Measurements from ENCODE around the gene GZMM.

GZMM gene

GRCh38 chr19:543910-544608, at the start of gene GZMM:
TSS of gene GZMM (plus strand) at chr19:544053. CDS start at chr19:544072, 19 bp downstream.
- in situ Hi-C loops (cut with MboI; ENCODE audit: low sequenced_read_pairs), result no loop called here

GRCh38 chr19:494171-495080, 49.4 kb upstream of the GZMM start:
- in situ Hi-C loops (cut with MboI; ENCODE audit: low sequenced_read_pairs), result no loop called here

- in situ Hi-C loops (cut with MboI; ENCODE audit: low sequenced_read_pairs), result no loop called here
Observed at GRCh38 chr19:495081-495401, 48.8 kb upstream of the GZMM start.

GRCh38 chr19:495402-496111, 48.3 kb upstream of the GZMM start:
- in situ Hi-C loops (cut with MboI; ENCODE audit: low sequenced_read_pairs), result no loop called here

- in situ Hi-C loops (cut with MboI; ENCODE audit: low sequenced_read_pairs), result no loop called here
Observed at GRCh38 chr19:496112-496665, 47.7 kb upstream of the GZMM start, which contains the start of gene MADCAM1. TSS of gene MADCAM1 (plus strand) at chr19:496486. CDS start at chr19:496500, 14 bp downstream.

GRCh38 chr19:496986-497385, 46.9 kb upstream of the GZMM start:
- in situ Hi-C loops (cut with MboI; ENCODE audit: low sequenced_read_pairs), result no loop called here

- in situ Hi-C loops (cut with MboI; ENCODE audit: low sequenced_read_pairs), result no loop called here
Observed at GRCh38 chr19:497491-497868, 46.4 kb upstream of the GZMM start.

GRCh38 chr19:497869-498510, 45.9 kb upstream of the GZMM start:
- in situ Hi-C loops (cut with MboI; ENCODE audit: low sequenced_read_pairs), result no loop called here

GRCh38 chr19:498511-498891, 45.4 kb upstream of the GZMM start:
- in situ Hi-C loops (cut with MboI; ENCODE audit: low sequenced_read_pairs), result no loop called here

GRCh38 chr19:498977-499623, 44.8 kb upstream of the GZMM start:
- in situ Hi-C loops (cut with MboI; ENCODE audit: low sequenced_read_pairs), result no loop called here

GRCh38 chr19:501646-502045, 42.2 kb upstream of the GZMM start:
- in situ Hi-C loops (cut with MboI; ENCODE audit: low sequenced_read_pairs), result no loop called here

GRCh38 chr19:504616-505015, 39.2 kb upstream of the GZMM start:
- in situ Hi-C loops (cut with MboI; ENCODE audit: low sequenced_read_pairs), result no loop called here

- in situ Hi-C loops (cut with MboI; ENCODE audit: low sequenced_read_pairs), result no loop called here
Observed at GRCh38 chr19:506404-507285, 37.2 kb upstream of the GZMM start.

GRCh38 chr19:507286-508203, 36.3 kb upstream of the GZMM start, which contains the start of gene TPGS1:
TSS of gene TPGS1 (plus strand) at chr19:507497. CDS start at chr19:507507, 10 bp downstream.
- in situ Hi-C loops (cut with MboI; ENCODE audit: low sequenced_read_pairs), result no loop called here

GRCh38 chr19:508204-509150, 35.4 kb upstream of the GZMM start:
- in situ Hi-C loops (cut with MboI; ENCODE audit: low sequenced_read_pairs), result no loop called here

GRCh38 chr19:510606-511100, 33.2 kb upstream of the GZMM start:
- in situ Hi-C loops (cut with MboI; ENCODE audit: low sequenced_read_pairs), result no loop called here

Data from HL-60/S4 (cell line).